HG02571 (cell line): ENCODE data around the gene CMTM2.
"Not testable (repeated sequence)": the region's sequence is repeated elsewhere in the genome, so short reads cannot be mapped to it uniquely, and the experiment has no call there.

Experiments used
- ATAC-seq: cut with Tn5 transposase; IDR thresholded peaks from one replicate; pipeline ENCODE4 v1.9.1; 2021; ENCODE audit warnings: mild to moderate bottlenecking, moderate library complexity; ENCODE audit not compliant: unreplicated experiment

The CMTM2 gene

DNA sequence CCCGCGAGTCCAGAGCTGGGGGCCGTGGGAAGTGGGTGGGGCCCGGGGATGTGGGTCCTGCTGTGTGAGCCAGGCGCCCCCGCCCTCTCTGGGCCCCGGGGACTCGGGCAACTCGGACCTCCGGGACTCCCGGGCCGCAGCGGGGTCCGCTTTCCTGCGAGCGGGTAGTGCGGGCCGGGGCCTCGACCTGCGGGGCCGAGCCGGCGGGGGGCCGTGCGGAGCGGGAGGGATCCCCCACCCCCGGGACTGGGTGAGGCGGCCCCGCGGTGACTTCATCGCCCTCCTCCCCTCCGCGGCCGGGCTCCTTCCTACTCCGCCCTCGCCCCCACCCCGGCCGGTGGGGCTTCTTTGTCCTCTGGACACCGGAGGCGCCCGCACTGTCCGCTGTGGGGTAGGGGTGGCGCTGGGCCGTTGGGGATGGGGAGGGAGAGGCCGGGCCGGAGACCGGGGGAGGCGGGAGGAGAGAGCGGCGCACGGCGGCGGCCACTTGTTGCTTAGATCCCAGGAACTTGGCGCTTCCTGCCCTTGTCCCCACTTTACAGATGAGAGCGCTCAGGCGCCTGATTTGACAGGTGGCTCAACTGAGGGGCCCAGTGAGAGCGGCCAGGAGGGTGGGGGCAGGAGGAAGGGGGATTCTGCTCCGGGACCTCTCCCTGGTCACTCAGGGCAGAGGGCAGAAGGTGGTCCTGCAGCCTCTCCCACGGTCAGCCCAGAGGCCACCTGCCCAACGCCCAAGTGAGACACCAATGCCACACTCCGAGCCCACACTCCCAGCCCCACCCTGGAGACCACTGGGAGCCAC lies 26.1 kb downstream of the CMTM2 start:
- peak; percentile 11 for ATAC-seq

DNA sequence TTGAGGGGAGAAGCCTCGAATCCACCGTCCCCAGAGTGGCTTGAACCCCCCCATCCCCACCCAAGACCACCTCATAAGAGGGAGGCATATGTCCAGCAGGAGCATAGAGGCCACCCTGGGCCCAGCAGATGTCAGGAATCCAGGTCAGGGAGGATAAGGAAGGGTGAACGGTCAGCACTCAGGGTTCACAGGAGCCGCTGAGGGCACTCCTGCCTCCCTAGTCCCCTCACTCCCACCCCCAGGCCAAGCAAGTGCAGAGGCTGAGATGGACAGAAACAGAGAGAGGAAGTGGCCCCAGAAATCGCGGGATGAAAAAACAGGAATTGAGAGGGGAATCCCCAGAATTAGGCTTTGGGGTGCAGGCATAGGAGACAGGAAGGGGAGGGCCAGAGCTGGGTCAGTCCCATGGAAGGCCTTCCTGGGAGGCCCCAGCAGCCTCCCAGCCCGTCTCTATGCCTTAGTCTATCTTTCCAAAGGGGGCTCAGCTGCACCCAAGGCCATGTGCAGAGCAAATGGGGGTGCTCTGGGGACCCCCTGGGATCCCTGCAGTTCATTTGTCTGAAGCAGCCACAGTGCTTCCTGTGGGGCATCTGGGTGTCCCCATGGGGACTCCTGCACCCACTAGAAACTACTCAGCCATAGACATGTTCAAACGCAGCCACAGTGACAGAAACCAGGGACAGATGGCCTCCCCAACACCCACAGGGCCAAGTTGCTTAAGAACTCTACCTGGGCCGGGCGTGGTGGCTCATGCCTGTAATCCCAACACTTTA lies 26.9 kb downstream of the CMTM2 start:
- peak; percentile 37 for ATAC-seq

DNA sequence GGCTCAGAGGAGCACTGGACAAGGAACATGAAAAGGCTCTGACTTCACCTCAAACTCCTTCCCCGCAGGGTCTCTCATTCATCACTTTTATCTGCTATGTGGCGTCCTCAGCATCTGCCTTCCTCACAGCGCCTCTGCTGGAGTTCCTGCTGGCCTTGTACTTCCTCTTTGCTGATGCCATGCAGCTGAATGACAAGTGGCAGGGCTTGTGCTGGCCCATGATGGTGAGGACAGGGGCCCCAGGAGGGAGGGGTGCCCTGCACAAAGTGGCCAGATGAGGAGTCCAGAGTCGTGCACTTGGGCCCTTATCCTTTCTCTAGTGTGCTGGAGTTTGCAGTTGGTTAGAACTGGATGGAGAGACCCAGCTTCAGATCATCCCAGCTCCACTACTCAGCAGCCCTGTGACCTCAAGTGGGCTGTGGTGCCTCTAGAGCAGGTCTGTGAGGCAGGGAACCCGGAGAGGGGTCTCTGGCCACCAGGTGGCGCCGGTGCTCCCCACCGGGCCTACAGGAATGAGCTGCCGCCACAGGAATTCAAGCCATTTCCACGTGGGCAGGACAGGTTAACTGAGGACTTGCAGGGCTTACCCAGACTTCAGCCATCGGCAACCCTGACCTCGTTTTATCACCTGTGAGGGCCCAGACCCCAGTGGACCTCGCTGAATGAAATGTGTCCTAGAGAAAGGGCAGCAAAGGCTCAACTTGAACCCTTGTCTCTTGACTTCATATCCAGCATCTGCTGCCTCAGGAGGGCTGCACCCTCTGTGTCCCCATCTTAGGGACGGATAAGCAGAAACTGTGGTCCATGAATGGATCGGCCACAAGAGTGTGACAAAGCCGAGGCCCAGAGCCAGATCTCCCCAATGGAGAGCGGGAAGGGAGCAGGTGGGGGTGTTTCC lies 29.2 kb downstream of the CMTM2 start:
- ATAC-seq, result no peak

DNA sequence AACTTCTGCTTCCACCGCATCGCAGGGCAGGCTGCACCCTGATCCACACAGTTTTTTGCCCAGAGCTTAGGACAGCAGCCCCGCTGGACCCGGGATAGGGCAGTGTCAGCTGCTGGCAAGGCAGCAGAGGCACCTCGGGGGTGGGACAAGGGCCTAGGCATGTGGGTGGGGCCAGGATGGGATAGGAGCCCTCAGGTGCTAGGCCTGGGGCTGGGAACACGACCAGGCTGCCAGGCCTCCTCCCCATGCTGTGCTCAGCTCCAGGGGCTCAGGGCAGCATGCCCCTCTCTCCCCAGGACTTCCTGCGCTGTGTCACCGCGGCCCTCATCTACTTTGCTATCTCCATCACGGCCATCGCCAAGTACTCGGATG lies 29.9 kb downstream of the CMTM2 start:
- no peak for ATAC-seq

DNA sequence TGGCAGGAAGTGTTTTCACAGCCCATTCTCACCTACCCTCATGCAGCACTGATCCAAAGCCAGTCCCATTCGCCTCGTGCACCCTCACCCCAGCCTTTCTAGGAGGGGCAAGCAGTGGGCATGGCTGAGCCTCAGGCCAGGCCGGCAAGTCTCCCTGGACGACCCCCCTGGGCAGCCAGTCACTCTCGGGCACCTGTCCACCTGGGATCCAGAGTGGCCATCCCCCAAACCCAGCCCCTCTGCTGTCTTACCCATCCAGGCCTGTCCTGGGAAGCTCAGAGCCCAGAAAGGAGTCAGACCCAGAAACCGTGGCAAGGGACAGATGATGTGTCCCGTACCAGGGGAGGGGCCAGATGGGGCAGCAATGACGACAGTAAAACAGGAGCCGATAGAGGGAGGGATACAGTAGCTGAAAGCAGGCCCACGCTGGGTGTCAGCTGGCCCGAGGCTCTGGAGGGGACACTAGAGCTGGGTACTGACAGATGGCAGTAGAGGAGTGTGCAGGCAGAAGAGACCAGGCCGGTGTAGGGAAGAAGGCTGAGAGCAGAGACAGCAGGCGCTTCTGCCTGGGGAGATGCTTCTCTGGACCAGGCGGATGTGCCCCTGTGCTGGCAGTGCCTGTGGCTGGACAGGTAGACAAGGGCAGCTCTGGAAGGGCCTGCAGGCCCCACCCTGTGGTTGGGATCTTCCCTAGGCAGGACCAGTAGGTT lies 31.0 kb downstream of the CMTM2 start:
- no peak for ATAC-seq

DNA sequence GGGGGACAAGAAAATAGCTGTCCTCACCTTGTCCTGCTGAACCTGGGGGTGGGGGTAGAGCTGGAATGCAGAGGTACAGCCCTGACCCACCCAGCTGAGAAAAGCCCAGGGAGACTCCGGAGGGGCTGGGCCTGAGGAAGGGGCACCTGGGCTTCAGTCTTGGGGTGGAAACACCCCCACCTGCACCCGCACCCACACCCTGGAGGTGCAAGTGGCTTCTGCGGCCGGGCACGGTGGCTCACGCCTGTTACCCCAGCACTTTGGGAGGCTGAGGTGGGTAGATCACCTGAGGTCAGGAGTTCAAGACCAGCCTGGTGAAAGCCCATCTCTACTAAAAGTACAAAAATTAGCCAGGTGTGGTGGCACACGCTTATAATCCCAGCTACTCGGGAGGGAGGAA lies 32.6 kb downstream of the CMTM2 start:
- not testable (repeated sequence) for ATAC-seq

DNA sequence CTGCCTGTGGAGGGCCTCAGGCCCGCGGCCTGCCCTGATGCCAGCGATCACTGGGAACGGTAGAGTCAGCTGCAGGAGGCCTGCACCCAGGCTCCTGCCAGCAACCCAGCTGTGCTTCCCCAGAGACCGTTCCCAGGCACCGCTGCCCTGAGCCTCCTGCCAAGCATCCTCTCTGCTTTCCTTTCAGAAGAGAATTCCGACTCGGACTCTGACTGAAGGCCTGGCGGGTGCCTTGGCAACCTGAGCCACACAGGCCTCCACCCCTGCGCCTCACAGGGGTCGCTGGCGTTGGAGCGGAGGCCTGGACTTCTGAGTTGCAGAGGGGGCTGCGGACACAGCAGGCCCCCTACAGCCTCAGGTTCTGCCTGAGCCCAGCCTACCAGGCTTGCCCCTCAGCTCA lies 33.2 kb downstream of the CMTM2 start:
- ATAC-seq, result no peak

DNA sequence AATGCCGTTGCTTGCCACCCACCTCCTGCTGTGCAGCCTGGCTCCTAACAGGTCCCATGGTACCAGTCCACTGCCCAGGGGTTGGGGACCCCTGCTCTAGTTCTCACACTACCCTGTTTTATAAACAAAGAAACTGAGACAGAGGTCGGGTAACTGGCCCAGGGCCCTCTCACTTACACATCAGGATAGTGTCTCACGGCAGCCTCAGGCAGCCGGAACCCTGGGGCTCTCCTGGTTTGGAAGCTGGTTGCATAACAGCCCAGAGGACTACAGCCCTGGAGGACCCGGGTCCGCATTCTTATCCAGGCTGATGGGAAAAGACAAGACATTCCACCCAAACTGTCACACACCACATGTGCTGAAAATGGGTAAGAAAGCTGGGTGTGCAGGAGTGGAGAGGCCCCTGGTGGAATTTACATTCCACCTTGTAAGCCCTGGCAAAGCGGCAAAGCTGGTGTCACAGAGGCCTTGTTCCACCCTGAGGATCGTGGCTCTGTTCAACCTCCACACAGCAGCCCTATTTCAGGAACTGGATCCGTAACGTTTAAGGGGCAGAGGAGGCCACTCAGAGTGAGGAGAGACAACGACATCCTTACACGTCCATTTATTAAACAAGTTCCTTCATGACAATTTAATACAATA lies 35.0 kb downstream of the CMTM2 start:
- no peak for ATAC-seq

DNA sequence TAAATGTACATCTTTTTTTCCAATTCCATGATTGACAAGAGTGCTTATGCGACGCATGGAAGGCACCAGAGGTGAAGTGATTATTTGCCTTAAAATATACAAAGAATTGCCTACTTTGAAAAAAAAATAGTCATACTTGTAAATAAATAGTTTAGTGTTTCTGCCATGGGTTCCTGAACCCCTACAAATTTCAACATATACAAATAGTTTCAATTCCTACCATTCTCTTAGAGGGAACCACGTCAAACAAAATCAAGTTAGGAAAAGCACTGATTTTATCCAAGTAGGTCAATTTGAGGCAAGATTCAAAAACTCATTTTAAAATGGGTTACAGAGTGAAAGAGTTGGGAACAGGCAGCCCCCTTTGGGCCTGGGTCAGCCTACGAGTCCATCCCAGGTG lies 36.9 kb downstream of the CMTM2 start:
- ATAC-seq, result no peak

DNA sequence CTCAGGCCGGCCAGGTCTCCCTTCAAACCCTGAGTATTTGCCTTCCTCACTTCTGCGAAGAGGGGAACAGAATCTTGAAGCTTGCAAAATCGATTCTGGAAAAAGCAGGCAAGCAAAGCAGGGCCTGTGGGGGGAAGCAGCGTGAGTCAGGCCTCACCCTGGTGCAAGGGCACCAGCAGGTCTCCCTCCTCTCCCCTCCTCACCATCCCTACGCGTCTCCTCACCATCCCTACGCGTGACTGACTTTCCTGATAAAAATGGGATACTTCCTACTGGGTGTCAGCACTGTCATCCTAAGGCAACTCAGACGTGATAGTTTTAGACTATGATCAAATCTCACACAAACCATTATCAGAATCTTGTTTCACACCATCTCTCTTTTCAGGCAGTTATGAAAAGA lies 37.3 kb downstream of the CMTM2 start:
- no peak for ATAC-seq

DNA sequence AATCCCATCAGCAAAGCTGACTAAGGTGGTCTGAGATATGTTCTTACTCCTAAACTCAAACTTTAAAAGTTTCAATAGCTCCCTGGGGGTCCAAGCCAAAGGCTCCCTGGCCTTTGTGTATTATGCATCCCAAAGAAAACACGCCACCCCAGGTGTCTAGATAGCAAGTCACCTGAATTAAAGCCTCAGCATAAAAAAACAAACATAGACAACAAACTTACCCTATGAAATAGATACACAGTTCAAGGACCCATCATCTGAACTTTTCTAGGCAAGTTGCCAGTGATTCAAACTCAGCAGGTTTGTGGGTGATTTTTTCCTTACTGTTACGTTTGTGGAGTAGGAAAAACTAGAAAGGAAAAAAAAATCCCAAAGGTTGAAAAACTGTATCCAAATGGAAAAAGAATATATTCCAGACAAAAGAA lies 37.8 kb downstream of the CMTM2 start:
- ATAC-seq, result no peak

DNA sequence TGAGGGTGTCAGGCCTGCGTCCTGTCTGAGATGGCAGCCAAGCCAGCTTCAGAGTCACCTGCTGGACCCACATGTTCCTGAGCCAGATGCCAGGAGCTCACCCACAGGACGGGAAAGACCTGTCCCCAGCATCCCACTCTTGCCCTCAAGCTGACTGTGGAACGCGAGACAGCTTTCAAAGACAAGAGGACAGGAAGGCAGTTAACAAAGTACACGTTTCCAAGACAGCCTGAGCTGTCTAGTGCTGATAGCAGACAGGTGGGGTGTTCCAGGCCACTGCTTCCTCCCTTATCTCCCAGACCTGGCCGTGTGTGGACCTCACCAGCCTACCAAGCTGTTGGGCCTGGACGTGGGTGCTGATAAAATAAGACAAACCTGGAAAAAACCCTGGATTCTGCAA lies 38.5 kb downstream of the CMTM2 start:
- no peak for ATAC-seq

DNA sequence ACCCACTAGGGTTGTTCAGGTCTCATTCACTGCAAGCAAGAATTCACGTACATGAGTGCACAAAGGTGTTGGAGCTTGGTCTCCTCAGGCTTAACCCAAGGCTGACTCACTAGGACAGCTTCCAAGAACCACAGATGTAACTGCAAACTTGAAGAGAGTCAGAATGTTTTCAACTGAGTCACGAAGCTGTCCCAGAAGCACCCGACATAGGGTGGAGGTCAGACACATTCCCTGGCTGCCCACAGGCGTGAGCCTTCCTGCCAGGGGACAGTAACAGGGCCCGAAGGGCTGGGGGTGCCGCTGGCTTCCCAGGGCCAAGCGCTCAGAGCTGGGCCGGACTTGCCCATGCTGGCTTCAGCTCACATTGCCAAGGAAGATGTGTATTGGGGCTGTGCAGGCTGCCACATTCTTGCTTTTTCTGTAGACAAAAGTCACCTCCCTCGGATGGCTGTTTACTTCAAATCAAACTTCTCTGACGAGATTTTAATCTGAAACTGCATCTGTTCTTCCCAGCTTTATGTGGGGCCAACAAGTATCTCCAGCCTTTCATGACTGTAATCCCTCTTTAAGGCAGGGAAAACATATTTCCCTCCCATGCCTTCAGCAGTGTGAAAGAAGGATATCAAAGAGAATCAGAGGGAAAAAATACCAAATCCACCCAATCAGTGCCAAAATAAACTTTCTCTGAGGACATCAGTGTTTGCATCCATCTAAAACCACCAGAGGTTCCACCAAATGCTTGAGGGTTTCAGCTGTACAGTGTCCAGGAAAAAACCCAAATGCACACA lies 39.5 kb downstream of the CMTM2 start:
- ATAC-seq, result no peak

DNA sequence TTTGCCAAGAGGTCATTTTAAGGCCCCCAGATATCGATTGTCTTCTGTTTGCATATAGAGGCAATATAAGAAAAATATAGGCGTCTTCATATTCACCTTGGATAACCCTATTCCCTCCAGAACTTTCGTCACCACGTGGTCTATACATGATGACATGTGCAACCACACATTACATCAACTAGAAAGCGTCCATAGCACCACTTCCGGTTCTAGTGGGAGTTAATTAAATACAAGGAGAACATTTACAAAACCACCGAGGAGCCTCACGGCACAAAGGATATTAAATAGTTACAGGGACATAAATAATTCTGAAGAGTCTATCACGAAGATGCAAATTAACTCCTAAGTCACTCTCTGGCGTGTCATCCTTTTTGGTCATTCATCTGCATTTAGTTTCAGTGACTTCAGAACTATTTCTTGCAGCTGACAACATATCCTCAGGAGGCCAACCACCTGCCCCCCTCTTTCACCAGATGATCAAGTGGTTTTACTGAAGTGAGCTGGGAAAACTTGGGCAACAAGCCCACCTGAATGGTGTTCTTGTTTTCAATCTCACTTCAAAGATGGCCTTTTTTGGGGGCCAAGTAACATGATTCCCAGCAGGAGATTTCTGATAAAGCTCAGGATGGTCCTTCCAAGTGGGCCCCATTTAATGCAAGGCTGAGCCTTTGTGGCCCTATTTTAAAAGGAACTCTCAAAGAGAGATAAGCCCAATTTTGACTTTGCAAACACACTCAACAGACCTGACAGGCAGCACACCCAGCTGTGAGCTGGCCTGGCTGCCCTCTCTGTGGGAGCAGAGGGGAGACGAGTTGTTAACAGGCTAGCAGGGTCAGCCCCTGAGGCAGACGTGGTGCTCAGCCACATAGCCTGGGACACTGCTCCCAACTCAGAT lies 40.5 kb downstream of the CMTM2 start:
- no peak for ATAC-seq

DNA sequence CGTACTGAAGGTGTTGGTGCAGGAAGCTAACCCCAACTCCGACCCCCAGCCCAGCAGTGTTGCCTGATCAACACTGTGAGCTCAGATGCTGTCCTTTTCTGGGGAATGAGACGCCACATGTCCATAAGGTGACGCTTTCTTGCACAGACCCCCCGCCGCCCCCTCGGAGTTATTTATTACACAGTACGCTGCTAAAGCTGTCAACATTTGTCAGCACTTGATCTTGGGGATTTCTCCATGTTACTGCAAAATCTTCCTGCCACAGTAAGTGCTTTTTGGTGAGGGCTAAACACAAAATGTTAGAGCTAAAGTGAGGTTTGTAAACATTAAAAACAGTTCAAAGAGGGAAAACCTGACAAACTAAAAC lies 41.1 kb downstream of the CMTM2 start:
- no peak for ATAC-seq

DNA sequence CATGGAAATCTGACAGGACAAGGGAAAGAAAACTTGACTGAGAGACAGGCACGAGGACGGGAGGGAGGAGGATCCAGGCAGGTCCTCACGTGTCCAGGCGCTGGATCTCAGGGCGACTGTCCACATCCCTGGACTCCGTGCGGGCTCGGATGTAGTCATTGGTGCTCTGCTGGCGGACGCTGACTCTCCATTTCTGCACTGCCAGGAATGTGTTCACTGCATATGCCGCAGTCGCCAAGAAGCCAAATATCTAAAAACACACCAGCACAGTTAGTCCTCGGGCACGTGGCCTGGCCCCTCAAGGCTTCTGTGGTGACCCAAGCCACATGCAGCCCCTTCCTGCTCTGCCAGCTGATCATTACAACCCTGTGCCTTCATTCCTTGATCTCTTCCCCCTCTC lies 42.7 kb downstream of the CMTM2 start:
- ATAC-seq, result no peak

DNA sequence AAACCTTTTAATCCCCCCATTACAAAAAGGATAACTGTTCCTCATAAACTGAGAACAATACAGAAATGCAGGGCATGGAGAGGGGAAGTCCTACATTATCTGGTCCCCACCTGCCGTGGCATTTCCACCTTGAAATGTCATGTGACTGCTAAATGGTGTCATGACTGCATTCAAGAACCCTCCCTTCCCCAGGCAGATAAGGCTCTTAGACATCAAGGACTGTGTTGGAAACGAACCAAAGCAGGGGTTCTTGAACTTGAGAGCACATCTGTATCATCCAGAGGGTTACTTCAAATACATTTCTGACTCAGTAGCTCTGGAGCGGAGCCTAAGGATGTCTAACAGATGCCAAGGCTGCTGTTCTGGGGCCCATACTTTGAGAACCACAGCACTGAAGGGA lies 43.6 kb downstream of the CMTM2 start:
- no peak for ATAC-seq

DNA sequence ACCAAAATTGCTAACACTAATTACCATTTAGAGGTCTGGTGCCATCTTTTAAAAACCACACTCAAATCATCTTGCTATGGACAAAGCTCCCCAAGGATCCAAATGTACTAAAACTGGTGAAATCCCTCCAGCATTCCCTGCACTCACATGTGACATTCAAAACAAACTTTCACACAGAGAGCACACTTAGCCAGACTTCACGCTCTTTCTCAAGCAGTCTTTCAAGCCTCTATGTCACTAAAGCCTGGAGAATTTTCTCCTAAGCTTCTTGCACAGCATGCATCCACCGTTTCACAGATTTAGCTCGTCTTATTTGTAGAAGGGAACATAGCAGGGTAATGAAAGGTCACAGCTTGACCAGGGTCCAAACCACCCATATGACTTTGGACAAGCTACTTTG lies 44.5 kb downstream of the CMTM2 start:
- ATAC-seq, result no peak
